ENCODE data around the gene GJC2.

- TF ChIP-seq CTCF (IDR thresholded peaks at IDR 0.05), result no peak
- TF ChIP-seq FOXM1 (IDR thresholded peaks at IDR 0.05; ENCODE audit: low read depth), result no peak
- TF ChIP-seq EP300 (IDR thresholded peaks at IDR 0.05; ENCODE audit: borderline replicate concordance in 1 of 2, low read depth in 1 of 2, low read length in 1 of 2), result no peak
- no peak for TF ChIP-seq EZH2phosphoT487 (IDR thresholded peaks at IDR 0.05; ENCODE audit: borderline replicate concordance, low read depth)
- no peak for TF ChIP-seq GATA2 (CRISPR knock-in tag; IDR thresholded peaks at IDR 0.05)
- no peak for TF ChIP-seq MAX (IDR thresholded peaks at IDR 0.05; ENCODE audit: low read depth)
- TF ChIP-seq REST (IDR thresholded peaks at IDR 0.05; ENCODE audit: low read depth, low read length), result no peak
- TF ChIP-seq NFIC (IDR thresholded peaks at IDR 0.05; ENCODE audit: borderline replicate concordance), result no peak
- no peak for TF ChIP-seq ZBTB33 (IDR thresholded peaks at IDR 0.05; ENCODE audit: borderline replicate concordance, low read depth)
- no peak for TF ChIP-seq TAF1 (IDR thresholded peaks at IDR 0.05; ENCODE audit: borderline replicate concordance, low read depth, low read length)
Observed at GRCh38 chr1:228150120-228150460, 360 bp downstream of the GJC2 start.
